ENCODE measurements around the gene ZNF195. TPM values are rescaled to one million over a fixed set of nuclear protein-coding genes. Genes with fewer than 3 reads are reported as not detected.
"Not testable (repeated sequence)": the region's sequence is repeated elsewhere in the genome, so short reads cannot be mapped to it uniquely, and the experiment has no call there.

Gene ZNF195
- total RNA-seq, 2 donors from 2014 or later = 7.8 to 9.6 TPM

GRCh38 chr11:3326450-3326849, 52.5 kb downstream of the ZNF195 start:
- not testable (repeated sequence) for H3K27me3 ChIP-seq; H3K36me3 ChIP-seq; DNase-seq (ENCODE audit: low spot score); H3K27ac ChIP-seq; H3K4me3 ChIP-seq; H3K9me3 ChIP-seq; H3K4me1 ChIP-seq

DNA sequence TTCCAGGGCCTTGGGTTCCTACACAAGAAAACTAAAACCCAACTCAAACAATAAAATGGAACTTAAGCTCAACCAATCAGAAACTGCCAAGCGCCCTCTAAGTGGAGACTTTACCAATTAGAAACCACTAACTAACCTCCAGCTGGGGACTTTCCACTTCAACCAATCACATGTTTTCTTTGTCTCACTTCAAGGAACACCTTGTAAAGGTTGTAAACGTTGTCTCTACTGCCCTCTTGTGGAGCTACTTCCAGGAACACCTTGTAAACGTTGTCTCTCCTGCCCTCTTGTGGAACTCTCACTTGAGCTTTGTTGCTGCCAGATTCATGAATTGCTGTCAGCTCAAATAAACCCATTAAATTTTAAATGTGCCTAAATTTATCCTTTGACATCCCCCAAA, 54.2 kb downstream of the ZNF195 start:
- H3K4me1 ChIP-seq; DNase-seq (ENCODE audit: low spot score); H3K27ac ChIP-seq; H3K9me3 ChIP-seq; H3K4me3 ChIP-seq; H3K36me3 ChIP-seq; H3K27me3 ChIP-seq: not testable (repeated sequence)

Other genes with a start within 250 kb of the ZNF195 start
- 10 to 100 TPM; 11.1 to 17.8 TPM for gene OSBPL5, start 213.8 kb downstream of the ZNF195 start, total RNA-seq
- not detected for gene MRGPRG, start 160.3 kb downstream of the ZNF195 start, total RNA-seq
- gene MRGPRE, start 146.7 kb downstream of the ZNF195 start, total RNA-seq = not detected

Data from right atrium auricular region (tissue), 2 donors.